HG03108 (cell line): ENCODE results near the gene MYLK.

ENCODE experiments used
- ATAC-seq: cut with Tn5 transposase; IDR thresholded peaks from one replicate; pipeline ENCODE4 v1.9.1; 2021; ENCODE audit warnings: moderate library complexity; ENCODE audit not compliant: unreplicated experiment

The MYLK gene

GRCh38 chr3:123571264-123571972 is 312.7 kb downstream of the MYLK start:
- ATAC-seq = no peak

GRCh38 chr3:123568875-123569274 is 315.3 kb downstream of the MYLK start:
- no peak for ATAC-seq

- no peak for ATAC-seq
These were observed 316.1 kb downstream of the MYLK start for GRCh38 chr3:123568034-123568433.

GRCh38 chr3:123564056-123564455 is 320.1 kb downstream of the MYLK start:
- no peak for ATAC-seq

- no peak for ATAC-seq
These were observed 321.6 kb downstream of the MYLK start for GRCh38 chr3:123562547-123562946.

GRCh38 chr3:123561188-123561587 is 322.9 kb downstream of the MYLK start:
- no peak for ATAC-seq
